HTERT RPE-1 (cell line): ENCODE results near the gene MED22.
"Not testable (repeated sequence)": the region's sequence is repeated elsewhere in the genome, so short reads cannot be mapped to it uniquely, and the experiment has no call there.

ENCODE experiments used
- in situ Hi-C: fragments of 300-500 bp; cut with MboI; formaldehyde crosslinking; loops from 4 replicates; pipeline ENCODE4 v1.14.3; 2020; ENCODE audit warnings: low sequenced_read_pairs

MED22 gene

DNA sequence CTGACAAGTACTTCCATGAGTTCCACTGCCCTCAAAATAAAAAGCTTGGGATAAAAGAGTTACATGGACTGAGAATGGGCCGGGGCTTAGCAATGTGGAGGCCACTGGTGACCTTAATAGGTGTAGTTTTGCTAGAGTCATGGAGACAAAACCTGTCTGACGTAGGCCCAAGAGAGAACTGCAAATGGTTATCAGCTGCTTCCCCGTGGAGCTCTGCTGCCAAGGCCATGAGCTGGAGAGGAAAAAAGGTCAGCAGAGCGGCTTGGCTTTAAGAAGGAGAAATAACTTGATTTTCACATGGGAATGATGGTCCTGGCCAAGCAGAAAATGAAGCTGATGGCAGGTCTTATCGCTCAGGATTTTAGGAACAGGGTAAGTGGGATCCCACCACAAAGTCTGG is 8.3 kb downstream of the MED22 start:
- in situ Hi-C loops: no loop called here

DNA sequence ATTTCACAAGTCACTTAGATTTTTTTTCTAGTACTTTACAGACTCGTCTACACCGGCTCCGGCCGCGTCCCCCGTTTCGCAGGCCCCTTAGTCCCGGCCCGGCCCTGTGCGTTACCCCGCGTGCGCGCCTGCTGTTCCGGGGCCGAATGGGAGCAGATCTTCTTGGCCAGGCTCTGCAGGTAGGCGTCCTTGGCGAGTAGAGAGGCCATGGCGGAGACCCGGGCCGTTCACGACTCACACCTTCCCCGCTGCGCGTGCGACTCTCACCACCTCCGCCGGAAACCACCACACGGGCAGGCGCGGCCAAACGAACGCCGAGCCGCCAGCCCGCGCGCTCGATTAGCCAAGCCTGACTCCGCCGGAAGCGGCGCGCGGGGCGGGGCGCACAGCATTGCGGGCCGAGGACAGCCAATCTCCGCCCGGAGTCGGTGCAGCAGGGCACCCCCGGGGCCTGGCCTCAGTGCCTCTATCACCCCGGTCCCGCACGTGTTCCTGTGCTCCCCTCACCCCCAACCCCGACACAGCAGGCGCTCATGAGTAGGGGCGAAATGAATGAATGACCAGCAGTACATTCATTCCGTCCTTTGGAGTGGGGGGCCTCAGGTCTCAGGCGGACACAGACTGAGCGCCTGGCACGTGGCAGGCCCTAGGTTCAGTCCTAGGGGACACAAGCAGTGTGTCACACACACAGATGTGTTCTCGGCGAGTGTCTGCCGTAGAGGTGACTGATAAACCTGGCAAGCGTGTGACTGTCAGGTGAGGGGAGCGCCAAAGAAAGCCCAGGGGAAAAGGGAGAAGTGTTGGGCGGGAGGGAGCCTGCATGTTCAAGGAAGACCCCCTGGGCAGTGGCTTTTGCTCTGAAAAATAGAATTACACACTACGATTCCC is 11.8 kb downstream of the MED22 start, which contains the start of gene SURF6:
SURF6 (minus strand) TSS at position 265 of the 888 bp plus-strand sequence; CDS start at position 209, 56 bp downstream.
- in situ Hi-C loops: no loop called here

DNA sequence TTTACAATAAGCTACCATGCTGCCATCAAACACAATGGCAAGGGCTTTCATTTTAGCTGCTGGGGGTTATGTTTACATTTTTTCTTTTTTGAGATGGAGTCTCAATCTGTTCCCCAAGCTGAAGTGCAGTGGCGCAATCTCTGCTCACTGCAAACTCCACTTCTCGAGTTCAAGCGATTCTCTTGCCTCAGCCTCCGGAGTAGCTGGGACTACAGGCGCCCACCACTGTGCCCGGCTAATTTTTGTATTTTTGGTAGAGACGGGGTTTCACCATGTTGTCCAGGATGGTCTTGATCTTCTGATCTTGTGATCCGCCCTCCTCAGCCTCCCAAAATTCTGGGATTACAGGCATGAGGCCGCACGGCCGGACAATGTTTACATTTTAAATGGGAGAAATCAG is 13.0 kb downstream of the MED22 start:
- in situ Hi-C loops: not testable (repeated sequence)

DNA sequence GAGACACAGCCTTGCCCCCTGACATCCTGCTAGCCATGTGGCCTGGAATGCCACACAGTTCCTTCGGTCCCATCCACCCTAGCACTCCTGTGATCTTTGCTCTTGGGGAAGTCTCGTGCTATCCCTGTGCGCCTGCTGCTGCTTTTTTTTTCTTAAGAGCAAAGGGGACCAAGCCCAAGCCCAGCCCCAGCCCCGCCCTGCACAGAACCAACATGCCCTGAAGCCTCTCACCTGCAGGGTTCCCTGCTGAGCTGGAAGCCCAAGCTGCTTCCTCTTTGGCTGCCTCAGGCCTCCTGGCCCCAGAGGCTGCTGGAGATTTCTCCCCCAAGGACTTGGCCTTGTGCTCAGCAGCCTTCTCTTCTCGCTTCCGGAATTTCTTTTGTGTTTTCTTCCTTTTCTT is 13.8 kb downstream of the MED22 start:
- in situ Hi-C loops: no loop called here

DNA sequence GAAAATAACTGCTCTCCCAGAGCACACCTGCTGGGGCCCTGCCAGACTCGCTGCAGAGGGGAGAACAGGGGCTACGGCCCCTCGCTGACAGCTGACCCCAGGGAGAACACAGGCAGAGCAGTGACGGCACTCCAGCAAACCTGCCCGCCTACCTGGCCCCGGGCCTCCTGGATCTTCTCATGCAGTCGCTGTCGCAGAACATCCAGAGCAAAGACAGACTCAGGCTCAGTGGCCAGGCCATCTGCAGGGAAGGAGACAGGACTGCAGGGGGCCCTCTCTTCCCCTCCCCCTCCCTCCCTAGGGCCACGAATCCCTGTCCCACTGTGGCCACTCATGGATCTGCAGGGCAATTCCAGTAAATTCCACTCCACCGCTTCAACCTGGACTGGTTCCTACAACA is 14.4 kb downstream of the MED22 start:
- in situ Hi-C loops: no loop called here

DNA sequence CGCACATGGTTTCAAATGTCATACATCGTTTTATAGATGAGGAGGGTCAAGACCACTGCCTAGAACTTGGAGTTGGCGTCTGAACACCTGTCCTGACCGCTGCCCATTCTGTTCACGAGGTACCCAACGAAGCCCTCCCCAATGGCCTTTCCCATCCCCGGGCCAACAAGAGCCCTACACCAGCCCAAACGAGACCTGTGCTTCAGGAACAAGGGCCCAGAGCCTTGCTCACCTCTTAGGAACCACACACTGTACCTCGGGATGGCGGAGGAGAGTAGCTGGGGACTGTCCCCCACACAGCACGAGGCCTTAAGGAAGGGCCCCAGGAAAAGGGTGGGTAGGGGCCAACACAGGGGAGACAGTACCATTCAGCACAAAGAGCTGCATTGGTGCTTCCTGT is 14.9 kb downstream of the MED22 start:
- in situ Hi-C loops: no loop called here

DNA sequence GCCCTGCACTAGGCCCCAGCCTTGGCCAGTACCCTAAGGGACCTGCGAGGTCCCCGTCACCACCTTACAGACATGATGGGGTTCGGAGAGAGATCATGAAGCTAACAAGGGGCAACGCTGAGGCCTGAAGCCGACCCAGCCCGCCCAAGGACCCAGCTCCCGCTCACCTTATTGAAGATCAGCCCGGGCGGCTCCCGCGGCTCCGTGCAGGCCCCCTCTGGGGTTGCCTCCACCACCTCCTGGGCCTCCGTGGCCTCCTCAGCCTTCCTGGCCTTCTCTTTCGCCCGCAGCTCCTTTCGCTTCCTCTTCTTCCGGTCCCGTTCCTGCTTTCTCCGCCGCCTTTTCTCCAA is 15.6 kb downstream of the MED22 start:
- in situ Hi-C loops: no loop called here

DNA sequence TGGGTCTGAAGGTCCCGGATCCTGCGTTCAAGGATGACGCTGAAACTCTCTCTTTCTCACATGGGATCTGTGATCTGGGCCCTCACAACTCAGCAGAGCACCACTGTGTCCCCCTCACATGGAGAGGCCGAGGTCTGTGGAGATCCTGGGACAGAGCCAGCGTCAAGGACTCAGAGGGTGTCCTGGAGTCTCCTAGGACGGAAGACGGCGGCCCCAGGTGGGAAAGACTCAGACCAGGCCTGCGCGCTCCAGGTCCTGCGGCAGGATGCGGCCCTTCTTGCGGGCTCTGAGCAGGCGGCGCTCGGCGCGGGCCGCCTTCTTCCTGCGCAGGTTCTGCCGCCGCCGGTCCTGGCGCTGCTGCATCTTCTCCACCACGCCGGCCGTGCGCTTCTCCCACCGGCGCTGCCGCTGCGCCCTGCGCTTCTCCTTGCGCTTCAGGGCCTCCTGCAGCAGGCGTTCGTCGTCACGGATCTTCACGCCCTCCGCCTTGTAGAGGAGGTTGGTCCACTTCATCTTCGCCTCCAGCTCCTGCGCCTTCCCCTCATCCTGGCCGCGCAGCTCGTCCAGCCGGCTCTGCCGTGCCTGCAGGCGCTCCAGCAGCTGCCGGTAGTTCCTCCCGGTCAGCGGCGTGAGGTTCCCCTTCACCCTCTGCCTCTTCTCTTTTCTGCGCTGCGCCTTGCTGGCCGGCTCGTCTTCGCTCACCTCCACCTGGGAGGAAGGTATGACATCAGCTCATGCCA is 16.1 kb downstream of the MED22 start:
- in situ Hi-C loops: no loop called here

DNA sequence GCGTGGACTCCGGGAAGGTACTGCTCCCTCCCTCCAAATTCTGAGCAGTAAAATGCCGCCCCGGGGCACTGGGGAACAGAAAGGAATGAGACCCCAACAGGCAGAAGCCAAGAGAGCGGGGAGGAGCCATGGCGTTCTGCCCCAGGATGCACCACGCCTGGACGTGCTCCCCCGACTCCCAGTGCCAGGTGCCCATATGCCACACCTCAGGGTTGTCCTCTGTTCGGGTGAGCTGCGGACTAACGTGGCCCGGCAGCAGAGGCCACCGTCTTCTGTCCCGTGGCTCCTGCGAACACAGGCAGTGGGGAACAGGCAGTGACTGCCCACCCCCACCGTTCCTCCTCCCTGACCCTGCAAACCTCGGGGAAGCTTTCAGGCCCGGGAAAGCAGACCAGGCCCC is 16.7 kb downstream of the MED22 start:
- in situ Hi-C loops: no loop called here

DNA sequence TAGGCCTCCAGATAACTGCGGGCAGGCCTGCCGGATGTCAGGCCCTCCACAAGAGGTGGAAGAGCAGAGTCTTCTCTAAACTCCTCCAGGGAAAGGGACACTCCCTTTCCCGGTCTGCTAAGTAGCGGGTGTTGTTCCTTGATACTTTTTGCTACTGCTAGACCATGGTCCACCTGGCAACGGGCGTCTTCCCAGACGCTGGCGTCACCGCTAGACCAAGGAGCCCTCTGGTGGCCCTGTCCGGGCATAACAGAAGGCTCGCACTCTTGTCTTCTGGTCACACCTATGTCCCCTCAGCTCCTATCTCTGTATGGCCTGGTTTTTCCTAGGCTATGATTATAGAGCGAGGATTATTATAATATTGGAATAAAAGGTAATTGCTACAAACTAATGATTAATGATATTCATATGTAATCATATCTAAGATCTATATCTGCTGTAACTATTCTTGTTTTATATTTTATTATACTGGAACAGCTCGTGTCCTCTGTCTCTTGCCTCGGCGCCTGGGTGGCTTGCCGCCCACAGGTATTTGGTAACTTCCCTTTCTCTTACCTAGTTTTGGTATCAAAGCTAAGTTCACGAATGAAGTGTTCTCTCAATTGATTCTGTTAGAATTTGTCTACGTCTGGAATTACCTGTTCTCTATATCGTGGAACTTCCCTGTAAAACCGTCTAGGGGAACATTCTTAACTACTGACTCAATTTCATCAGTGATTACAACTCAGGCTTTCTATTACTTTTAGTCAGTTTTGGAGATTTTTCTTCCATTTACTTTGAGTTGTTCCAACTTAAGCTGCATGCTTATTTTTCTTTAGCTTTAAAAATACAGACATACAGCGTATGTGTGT is 18.4 kb downstream of the MED22 start:
- in situ Hi-C loops: not testable (repeated sequence)

DNA sequence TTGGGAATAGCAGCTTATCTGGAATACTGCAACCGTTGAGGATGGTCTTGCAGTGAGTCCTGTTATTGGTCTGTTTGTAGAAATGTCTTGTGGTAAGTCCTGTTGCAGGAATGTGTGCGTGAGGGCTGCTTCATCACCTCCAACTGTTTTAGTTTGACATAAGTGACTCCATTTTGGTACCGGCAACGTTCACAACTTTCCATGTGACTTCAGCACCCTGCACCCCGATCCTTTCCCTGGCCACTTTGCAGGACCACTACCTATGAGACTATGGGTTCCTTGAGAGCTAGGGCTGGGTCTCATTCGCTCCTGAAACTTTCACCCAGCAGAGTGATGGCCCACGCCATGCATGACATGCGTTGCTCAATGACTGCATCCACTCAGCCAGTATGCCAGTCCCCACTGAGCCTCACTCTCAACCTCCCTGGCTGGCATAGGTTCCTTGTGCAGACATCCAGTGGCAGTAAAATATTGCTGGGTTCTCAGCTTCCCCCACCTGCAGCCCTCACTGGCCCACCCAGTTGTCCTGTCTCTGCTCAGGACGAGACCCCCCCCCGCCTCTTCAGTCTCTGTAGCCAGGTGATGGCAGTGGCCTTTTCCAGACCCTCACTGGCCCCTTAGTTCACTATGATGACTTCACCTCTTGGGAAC is 20.0 kb downstream of the MED22 start:
- in situ Hi-C loops: no loop called here

DNA sequence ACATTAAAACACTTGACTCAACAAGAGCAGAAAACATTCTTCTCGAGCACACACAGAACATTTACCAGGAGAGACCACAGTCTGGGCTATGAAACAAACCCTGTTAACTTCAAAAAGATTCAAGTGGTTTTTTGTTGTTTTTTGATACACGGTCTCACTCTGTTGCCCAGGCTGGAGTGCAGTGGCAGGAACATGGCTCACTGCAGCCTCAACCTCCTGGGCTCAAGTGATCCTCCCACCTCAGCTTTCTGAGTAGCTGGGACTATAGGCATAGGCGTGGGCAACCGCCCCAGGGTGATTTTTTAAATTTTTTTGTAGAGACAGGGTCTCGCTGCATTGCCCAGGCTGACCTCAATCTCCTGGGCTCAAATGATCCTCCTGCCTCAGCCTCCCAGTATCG is 20.9 kb downstream of the MED22 start:
- in situ Hi-C loops: not testable (repeated sequence)

DNA sequence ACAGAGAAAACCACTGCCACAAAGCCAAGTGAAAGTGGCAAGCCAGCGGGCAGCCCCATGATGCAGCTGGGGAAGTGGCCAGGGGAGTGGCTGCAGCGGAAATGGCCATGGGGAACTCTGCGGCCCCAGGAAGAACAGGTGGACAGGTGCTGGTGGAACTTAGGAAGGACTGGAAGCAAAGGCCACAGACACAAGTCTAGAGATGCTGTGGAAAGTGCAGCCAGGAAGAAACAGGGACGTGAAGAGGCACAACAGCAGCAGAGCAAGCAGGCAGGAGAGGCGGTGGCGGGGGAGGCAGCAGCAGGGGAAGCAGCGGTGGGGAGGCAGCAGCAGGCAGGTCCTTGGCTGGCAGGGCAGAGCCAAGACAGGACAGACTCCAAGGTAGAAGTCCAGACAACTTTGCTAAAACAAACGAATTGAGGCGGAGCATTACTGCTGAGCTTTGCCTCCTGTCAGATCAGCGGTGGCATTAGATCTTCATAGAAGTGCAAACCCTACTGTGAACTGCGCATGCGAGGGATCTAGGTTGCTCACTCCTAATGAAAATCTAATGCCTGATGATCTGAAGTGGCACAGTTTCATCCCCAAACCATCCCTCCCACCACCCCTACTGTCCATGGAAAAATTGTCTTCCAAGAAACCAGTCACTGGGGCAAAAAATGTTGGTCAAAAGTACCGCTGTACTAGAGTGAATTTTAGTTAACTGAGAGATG is 23.8 kb downstream of the MED22 start:
- in situ Hi-C loops: no loop called here

DNA sequence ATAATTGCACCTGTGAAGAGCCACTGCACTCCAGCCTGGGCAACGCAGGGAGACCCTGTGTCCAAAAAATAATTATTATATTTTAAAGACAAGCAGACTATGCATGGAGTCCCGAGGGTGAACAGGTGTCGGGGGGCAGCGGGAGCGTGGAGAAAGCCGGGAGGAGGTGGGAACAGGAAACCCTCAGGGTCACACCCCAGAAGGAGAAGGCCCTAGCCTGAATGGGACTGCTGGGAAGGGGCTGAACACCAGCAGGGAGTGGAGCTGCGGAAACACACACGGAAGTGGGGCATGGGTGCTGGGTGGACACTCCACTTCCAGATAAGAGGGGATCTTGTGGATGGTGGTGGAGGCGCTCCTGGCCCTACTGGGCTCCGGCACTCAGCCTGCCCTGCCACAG is 24.7 kb downstream of the MED22 start:
- in situ Hi-C loops: no loop called here

DNA sequence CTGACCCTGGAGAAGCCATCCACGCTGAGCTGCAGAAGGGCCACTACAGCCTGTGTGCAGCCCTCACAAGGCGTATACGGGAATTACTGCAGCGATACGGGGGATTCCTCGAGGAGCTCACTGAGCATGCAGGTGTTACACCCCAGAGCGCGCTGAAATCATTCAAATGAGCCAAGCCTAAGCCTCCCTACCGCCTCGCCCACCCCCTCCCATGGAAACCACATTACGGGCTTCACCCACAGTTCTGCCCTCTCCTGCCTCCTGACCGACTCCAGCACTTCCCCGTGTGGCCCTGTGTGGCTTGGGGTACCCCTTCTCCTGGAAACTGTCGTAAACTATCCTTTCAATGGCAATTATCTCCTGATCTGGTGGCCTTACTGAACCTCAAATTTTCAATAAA is 25.2 kb downstream of the MED22 start:
- in situ Hi-C loops: no loop called here

DNA sequence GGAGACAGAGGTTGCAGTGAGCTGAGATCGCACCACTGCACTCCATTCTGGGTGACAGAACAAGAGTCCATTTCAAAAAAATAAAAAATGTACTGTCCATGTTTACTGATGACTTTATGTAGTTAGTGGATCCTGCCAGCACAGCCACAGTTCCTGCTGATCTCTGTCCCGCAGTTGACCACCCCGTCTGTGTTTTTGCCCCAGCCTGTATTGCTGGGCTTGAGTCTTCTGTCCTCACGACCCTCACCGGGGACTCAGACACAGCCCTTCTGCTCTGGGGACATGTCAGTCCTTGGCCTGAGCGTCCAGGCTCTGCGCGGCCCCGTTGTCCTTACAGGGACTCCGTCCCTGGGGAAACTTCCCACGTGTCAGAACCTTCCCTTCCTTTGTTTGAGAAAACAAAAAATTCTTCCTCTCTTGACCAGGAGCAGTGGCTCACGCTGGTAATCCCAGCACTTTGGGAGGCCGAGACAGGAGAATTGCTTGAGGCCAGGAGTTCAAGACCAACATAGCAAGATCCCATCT is 26.5 kb downstream of the MED22 start:
- in situ Hi-C loops: no loop called here

DNA sequence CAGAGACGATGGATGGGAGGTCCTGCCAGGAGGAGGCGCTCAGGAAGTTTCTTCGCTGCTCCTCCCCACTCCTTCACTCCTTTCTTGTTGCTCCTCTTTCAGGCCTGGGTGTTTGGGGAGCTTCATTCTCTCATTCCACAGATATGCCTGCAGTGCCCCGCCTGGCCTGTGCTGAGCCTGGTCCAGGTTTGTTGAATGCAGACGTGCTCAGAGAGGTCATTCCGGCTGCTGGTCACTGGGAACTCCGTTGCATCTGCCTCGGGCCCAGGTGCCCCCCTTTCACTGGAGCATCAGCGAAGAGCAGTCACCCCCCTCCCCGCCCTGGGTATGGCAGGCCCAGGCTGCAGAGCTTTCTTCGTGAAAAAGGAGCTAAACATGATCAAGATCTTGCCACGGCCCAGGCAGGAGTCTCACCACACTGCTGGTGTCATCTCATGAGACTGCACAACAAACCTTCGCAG is 27.5 kb downstream of the MED22 start:
- in situ Hi-C loops: no loop called here

DNA sequence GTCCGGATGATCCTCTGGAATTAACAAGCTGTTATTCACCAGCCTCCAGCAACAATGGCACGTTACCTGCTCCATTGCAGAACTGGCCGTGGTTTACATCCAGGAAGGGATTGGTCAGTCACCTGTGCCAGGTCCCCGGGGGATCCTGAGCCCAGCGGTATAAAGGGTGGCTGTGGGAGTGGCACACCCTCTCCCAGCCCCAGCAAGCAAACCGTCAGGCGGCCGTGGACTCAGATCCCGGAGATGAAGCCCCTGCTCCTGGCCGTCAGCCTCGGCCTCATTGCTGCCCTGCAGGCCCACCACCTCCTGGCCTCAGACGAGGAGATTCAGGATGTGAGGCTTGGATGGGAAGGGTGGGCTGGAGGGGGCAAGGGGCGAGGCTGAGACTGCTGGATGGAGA is 30.4 kb downstream of the MED22 start:
- in situ Hi-C loops: not testable (repeated sequence)

DNA sequence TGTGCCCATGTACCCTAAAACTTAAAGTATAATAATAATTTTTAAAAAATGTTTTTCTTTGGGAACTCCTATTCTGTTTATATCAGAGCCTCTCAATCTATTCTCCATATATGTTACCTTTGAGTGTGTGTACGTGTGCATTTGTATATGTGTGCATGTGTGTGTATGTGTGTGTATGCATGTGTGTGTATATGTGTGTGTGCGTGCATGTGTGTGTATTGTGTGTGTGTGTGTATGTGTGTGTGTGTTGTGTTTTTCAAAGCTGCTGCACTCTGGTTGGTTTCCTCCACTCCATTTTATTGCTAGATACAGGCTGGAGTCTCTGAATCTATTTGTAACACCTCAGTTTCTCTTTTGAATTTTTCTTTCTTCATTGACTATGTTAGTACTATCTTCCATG is 31.9 kb downstream of the MED22 start:
- in situ Hi-C loops: no loop called here

DNA sequence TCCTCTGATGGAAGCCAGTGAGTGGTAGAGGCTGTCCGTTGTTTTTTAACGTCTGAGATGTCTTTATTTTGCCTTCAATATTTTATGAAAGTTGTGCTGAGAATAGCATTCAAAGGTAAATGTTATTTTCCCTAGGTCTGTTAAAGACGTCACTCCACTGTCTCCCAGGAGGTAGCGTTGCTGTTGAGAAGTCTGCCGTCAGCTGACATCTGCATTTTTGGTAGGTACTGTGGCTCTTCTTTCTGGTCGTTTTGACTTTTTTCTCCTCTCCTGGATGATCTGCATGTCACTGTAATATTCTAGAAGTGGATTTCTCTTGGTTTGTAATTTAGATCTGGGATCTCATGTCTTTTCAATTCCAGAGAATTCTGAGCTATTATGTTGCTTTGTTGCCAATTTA is 38.3 kb downstream of the MED22 start:
- in situ Hi-C loops: no loop called here
